Endothelial cell of umbilical vein (primary cell): ENCODE measurements around the gene LSP1. TPM values are rescaled to one million over a fixed set of nuclear protein-coding genes. Genes with fewer than 3 reads are reported as not detected.
A peak's percentile ranks its signal among the peaks of the same experiment; 100 is the strongest.
"Not testable (repeated sequence)": the region's sequence is repeated elsewhere in the genome, so short reads cannot be mapped to it uniquely, and the experiment has no call there.

Source experiments
- BruUV-seq: library from RNA; stranded (reverse); fragments of 400-500 nt; replicated peaks from 2 replicates; lab custom pipeline; 2021; lab: Mats Ljungman, UMichigan
- CTCF ChIA-PET: fragments of 300-600, 350-600 bp; sonication (Branson Sonifier 250); formaldehyde crosslinking; loops from one replicate; lab custom pipeline; 2021; ENCODE audit warnings: antibody characterized with exemption, inconsistent platforms; lab: Charles Lee
- POLR2A ChIA-PET: fragments of 300-600, 350-600 bp; sonication (Branson Sonifier 250); formaldehyde crosslinking; loops from one replicate; lab custom pipeline; 2021; ENCODE audit warnings: antibody characterized with exemption, inconsistent platforms; lab: Charles Lee
- DNase-seq: peaks from one replicate; pipeline ENCODE4 v3.0.0-alpha.2; 2011; ENCODE audit warnings: low read depth, low spot score
- FAIRE-seq: peaks from 2 replicates; lab custom pipeline; 2011; peaks lifted over from hg19 to GRCh38; lab: Jason Lieb, UNC
- H2AFZ ChIP-seq: 2 replicates; pipeline ENCODE4 v1.6.0; 2012; ENCODE audit warnings: low read depth, low read length, control low read depth, inconsistent platforms
- H3K27ac ChIP-seq: 2 replicates; pipeline ENCODE4 v1.5.1; 2011; ENCODE audit warnings: low read depth, mild to moderate bottlenecking, control low read depth, low read length, moderate library complexity; ENCODE audit not compliant: insufficient read depth
- H3K27me3 ChIP-seq, 2 experiments: 2 replicates each; pipeline versions ENCODE4 v1.6.0 to v1.6.1; 2011; ENCODE audit warnings: low read length in 2 of 2, mixed read lengths in 1 of 2; ENCODE audit not compliant: control insufficient read depth in 2 of 2, insufficient read depth in 2 of 2
- H3K36me3 ChIP-seq, 2 experiments: 2 replicates in 1 of 2; 3 replicates in 1 of 2; pipeline ENCODE4 v1.5.1; 2011; ENCODE audit warnings: low read length in 2 of 2, mild to moderate bottlenecking in 1 of 2, moderate library complexity in 1 of 2; ENCODE audit not compliant: control insufficient read depth in 2 of 2, insufficient read depth in 2 of 2; ENCODE audit errors: extremely low read depth in 1 of 2
- H3K4me1 ChIP-seq: 3 replicates; pipeline ENCODE4 v1.5.1; 2011; ENCODE audit warnings: mild to moderate bottlenecking, low read length; ENCODE audit not compliant: control insufficient read depth, insufficient read depth; ENCODE audit errors: extremely low read depth
- H3K4me2 ChIP-seq: 2 replicates; pipeline ENCODE4 v1.6.1; 2011; ENCODE audit warnings: low read length, control low read depth, mixed read lengths; ENCODE audit not compliant: insufficient read depth
- H3K4me3 ChIP-seq, 3 experiments: fragments of 200-600 bp in 1 of 3; sonication (generic), shearing (Covaris generic) in 1 of 3; replicated peaks in 1 of 3; 2 replicates each; pipeline ENCODE4 v1.5.1; 2011 to 2016; ENCODE audit warnings: control low read depth in 3 of 3, low read length in 3 of 3, mild to moderate bottlenecking in 2 of 3, inconsistent platforms in 1 of 3, low read depth in 1 of 3, moderate library complexity in 1 of 3; ENCODE audit not compliant: insufficient read depth in 1 of 3
- H3K79me2 ChIP-seq: 2 replicates; pipeline ENCODE4 v1.6.0; 2012; ENCODE audit warnings: low read length, inconsistent platforms; ENCODE audit not compliant: control insufficient read depth, insufficient read depth
- H3K9ac ChIP-seq: replicated peaks from 2 replicates; pipeline ENCODE3; 2011; ENCODE audit warnings: low read length, control low read depth; ENCODE audit not compliant: insufficient read depth; ENCODE audit errors: extremely low read depth
- H3K9me1 ChIP-seq: replicated peaks from 3 replicates; pipeline ENCODE4 v1.6.0; 2011; ENCODE audit warnings: mild to moderate bottlenecking, low read length; ENCODE audit not compliant: control insufficient read depth, insufficient read depth; ENCODE audit errors: extremely low read depth
- H3K9me3 ChIP-seq: replicated peaks from 2 replicates; pipeline ENCODE4 v1.5.1; 2012; ENCODE audit warnings: low read length, inconsistent platforms; ENCODE audit not compliant: control insufficient read depth, insufficient read depth
- H4K20me1 ChIP-seq: replicated peaks from 2 replicates; pipeline ENCODE3; 2011; ENCODE audit warnings: mild to moderate bottlenecking, low read length; ENCODE audit not compliant: control insufficient read depth, insufficient read depth; ENCODE audit errors: extremely low read depth
- POLR2A ChIP-seq: IDR thresholded peaks from 2 replicates; pipeline ENCODE4 v1.6.1; 2012; ENCODE audit warnings: low read depth, mild to moderate bottlenecking, control low read depth, low read length
- POLR2AphosphoS5 ChIP-seq: IDR thresholded peaks from 2 replicates; pipeline ENCODE4 v1.6.1; 2012; ENCODE audit warnings: low read depth, mild to moderate bottlenecking, control low read depth, low read length, moderate library complexity; ENCODE audit not compliant: insufficient read depth
- dilution Hi-C: fragments of 300-500 bp; cut with MboI; formaldehyde crosslinking; loops from one replicate; pipeline ENCODE4 v1.15.0; 2019; ENCODE audit warnings: low sequenced_read_pairs; ENCODE audit not compliant: extremely low pct_ligation_motif_present
- intact Hi-C: fragments of 100-400 bp; cut with micrococcal nuclease; formaldehyde crosslinking; loops from one replicate; pipeline ENCODE4 v1.10.0; 2022
- polyA plus RNA-seq, 4 experiments: library from polyadenylated mRNA; depleted of rRNA in 3 of 4; stranded (reverse) in 3 of 4; unstranded in 1 of 4; fragments of >200 nt; gene quantifications; 2 replicates each; pipeline versions ENCODE4 v1.2.1 to v1.2.3, GENCODE V29; 2011 to 2012; ENCODE audit warnings: missing spikeins in 1 of 4
- total RNA-seq: library from RNA; stranded (reverse); gene quantifications from 2 replicates; pipeline ENCODE4 v1.2.3, GENCODE V29; 2021
- TF ChIP-seq, protein P1 (sequence below), 2 donors: IDR thresholded peaks; 1 replicate in 1 of 2; 2 replicates in 1 of 2; pipeline ENCODE4 v1.5.1; 2011; ENCODE audit warnings: low read length in 2 of 2, mild to moderate bottlenecking in 2 of 2, moderate library complexity in 2 of 2, control low read depth in 1 of 2, inconsistent platforms in 1 of 2, low read depth in 1 of 2; ENCODE audit not compliant: insufficient read depth in 1 of 2; ENCODE audit errors: extremely low read depth in 1 of 2

Gene LSP1
- total and polyA plus RNA-seq, 2 donors (not counting 3 experiments of a cell fraction or from before 2014, with no cell fraction given), result not detected

DNA sequence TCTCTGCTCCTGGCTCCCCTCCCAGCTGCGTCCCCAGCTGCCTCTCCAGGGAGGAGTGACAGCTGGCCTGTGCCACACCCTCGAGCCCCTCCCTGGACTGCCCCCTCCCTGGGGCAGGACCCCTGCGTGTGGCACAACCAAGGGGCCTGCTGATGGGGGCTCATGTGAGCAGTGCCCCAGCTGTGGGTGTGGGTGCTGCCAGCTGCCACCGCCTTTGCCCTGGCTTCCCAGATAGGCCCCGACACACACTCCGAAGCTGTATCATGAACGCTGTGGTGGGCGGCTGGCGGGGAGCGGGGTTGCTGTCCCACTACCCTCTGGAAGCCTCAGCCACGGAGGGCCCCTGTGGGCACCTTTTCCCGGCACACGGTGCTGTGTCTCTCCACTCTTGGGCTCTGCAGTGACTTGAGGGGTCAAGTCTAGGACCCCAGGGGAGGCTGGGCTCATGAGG lies 23.0 kb downstream of the LSP1 start:
- H4K20me1 ChIP-seq, dilution Hi-C loops, H3K9me3 ChIP-seq, H3K79me2 ChIP-seq, DNase-seq, BruUV-seq, H3K27me3 ChIP-seq, FAIRE-seq, POLR2A ChIA-PET, H3K4me1 ChIP-seq, H3K36me3 ChIP-seq, H3K9ac ChIP-seq, H3K4me3 ChIP-seq, H3K9me1 ChIP-seq, H3K27ac ChIP-seq, H2AFZ ChIP-seq, H3K4me2 ChIP-seq: not testable (repeated sequence)
- CTCF ChIA-PET, result interaction anchor here (0.7 to 4.9 kb wide), 13 partner anchors 10 to 281 kb away, joined by 3 to 53 read pairs (median 6); partner anchors contain the start of gene SYT8
- intact Hi-C loops, result loop anchor here (1.0 kb wide), 1 partner anchor 276 kb away; no protein-coding TSS in a partner anchor

DNA sequence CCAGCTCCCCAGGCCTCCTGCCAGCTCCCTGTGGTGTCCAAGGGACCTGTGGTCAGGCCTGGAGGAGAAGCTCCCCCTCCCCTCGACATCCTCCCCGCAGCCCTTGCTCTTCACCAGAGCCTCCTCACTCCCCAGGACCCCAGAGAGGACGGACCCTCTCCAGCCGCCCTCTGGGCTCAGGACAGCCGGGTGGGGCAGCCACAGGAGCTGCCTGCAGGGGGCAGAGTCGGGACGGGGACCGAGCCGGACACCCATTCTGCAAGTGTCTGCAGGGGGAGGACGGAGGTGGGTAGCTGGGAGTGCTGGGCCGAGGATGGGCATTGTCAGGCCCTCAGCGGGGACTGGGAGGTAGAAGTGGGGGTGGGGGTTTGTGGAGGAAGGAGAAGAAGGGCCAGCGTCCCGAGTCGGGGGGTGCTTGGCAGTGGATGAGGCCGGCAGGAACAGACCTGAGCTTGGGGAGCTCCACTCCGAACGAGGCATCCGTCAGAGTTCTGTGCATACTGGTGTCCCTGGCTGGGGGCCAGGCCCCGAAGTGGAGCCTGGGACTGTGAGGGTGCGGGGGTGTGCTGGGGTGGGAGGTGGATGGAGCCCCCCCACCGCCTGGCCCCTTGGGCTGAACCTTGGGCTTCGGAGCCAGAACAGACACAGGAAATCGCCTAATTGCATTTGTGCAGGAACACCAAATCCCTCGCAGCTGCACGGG lies 23.6 kb downstream of the LSP1 start:
- dilution Hi-C loops (no loop called here), intact Hi-C loops (loop anchor here (1.0 kb wide), 1 partner anchor 276 kb away; no protein-coding TSS in a partner anchor)
- H3K27me3 ChIP-seq, result no peaks in the 10 kb centered on the region
- H3K4me3 ChIP-seq, result no peak overlapping the region
- FAIRE-seq (no peak), DNase-seq (no peak)
- H3K4me1 ChIP-seq, result no peaks in the 10 kb centered on the region
- no TSS peak for BruUV-seq
- H4K20me1 ChIP-seq, result no peaks in the 10 kb centered on the region
- H3K27ac ChIP-seq, result no peak overlapping the region
- H3K36me3 ChIP-seq, result no peaks in the 10 kb centered on the region
- ChIA-PET CTCF (interaction anchor here (0.5 to 4.9 kb wide), 20 partner anchors 9 to 280 kb away, joined by 3 to 53 read pairs (median 4); partner anchors contain the start of gene SYT8), POLR2A (no interaction called here)
- no peak overlapping the region for H3K4me2 ChIP-seq
- TF ChIP-seq, protein P1, sequence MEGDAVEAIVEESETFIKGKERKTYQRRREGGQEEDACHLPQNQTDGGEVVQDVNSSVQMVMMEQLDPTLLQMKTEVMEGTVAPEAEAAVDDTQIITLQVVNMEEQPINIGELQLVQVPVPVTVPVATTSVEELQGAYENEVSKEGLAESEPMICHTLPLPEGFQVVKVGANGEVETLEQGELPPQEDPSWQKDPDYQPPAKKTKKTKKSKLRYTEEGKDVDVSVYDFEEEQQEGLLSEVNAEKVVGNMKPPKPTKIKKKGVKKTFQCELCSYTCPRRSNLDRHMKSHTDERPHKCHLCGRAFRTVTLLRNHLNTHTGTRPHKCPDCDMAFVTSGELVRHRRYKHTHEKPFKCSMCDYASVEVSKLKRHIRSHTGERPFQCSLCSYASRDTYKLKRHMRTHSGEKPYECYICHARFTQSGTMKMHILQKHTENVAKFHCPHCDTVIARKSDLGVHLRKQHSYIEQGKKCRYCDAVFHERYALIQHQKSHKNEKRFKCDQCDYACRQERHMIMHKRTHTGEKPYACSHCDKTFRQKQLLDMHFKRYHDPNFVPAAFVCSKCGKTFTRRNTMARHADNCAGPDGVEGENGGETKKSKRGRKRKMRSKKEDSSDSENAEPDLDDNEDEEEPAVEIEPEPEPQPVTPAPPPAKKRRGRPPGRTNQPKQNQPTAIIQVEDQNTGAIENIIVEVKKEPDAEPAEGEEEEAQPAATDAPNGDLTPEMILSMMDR (IDR thresholded peaks at IDR 0.05; ENCODE audit: extremely low read depth in 1 of 2, insufficient read depth in 1 of 2, low read depth in 1 of 2, low read length in 2 of 2), result peak; percentile 61 to 76
- no peak for TF ChIP-seq POLR2A
- no peak for TF ChIP-seq POLR2AphosphoS5
- no peaks in the 10 kb centered on the region for H3K9me3 ChIP-seq
- no peak overlapping the region for H3K9ac ChIP-seq
- H3K79me2 ChIP-seq, result no peaks in the 10 kb centered on the region
- H3K9me1 ChIP-seq, result no peaks in the 10 kb centered on the region
- H2AFZ ChIP-seq, result no peak overlapping the region
